HG03103 (cell line): Measurements from ENCODE around the gene MRPL28.
"Not testable (repeated sequence)": the region's sequence is repeated elsewhere in the genome, so short reads cannot be mapped to it uniquely, and the experiment has no call there.

ENCODE experiments used
- ATAC-seq: cut with Tn5 transposase; IDR thresholded peaks from one replicate; pipeline ENCODE4 v1.9.1; 2021; ENCODE audit warnings: low read depth; ENCODE audit not compliant: unreplicated experiment

MRPL28 gene

GRCh38 chr16:342455-343213 lies 27.7 kb downstream of the MRPL28 start:
- no peak for ATAC-seq

GRCh38 chr16:341974-342336 lies 28.4 kb downstream of the MRPL28 start:
- ATAC-seq: not testable (repeated sequence)

GRCh38 chr16:341095-341973 lies 29.0 kb downstream of the MRPL28 start:
- ATAC-seq: not testable (repeated sequence)

- ATAC-seq: no peak
These were observed 29.8 kb downstream of the MRPL28 start for GRCh38 chr16:340370-341091.

GRCh38 chr16:339680-340079 lies 30.7 kb downstream of the MRPL28 start:
- ATAC-seq: no peak

GRCh38 chr16:337975-338575 lies 32.3 kb downstream of the MRPL28 start:
- no peak for ATAC-seq

- no peak for ATAC-seq
These were observed 32.9 kb downstream of the MRPL28 start for GRCh38 chr16:337437-337836.

GRCh38 chr16:336269-336668 lies 34.1 kb downstream of the MRPL28 start:
- ATAC-seq: no peak

- ATAC-seq: not testable (repeated sequence)
These were observed 35.3 kb downstream of the MRPL28 start for GRCh38 chr16:334861-335632.

GRCh38 chr16:334164-334832 lies 36.0 kb downstream of the MRPL28 start:
- not testable (repeated sequence) for ATAC-seq

GRCh38 chr16:333406-334094 lies 36.8 kb downstream of the MRPL28 start:
- no peak for ATAC-seq

GRCh38 chr16:331181-331814 lies 39.0 kb downstream of the MRPL28 start:
- not testable (repeated sequence) for ATAC-seq

GRCh38 chr16:330741-331140 lies 39.6 kb downstream of the MRPL28 start:
- no peak for ATAC-seq

GRCh38 chr16:325375-326145 lies 44.8 kb downstream of the MRPL28 start:
- ATAC-seq: no peak

- no peak for ATAC-seq
These were observed 45.6 kb downstream of the MRPL28 start for GRCh38 chr16:324451-325334.

- no peak for ATAC-seq
These were observed 46.2 kb downstream of the MRPL28 start for GRCh38 chr16:324201-324450.
